Spleen (tissue), 11 donors: ENCODE measurements around the gene DOK4. TPM values are rescaled to one million over a fixed set of nuclear protein-coding genes. Genes with fewer than 3 reads are reported as not detected.

Experiments
- DNase-seq: peaks from one replicate; pipeline ENCODE4 v3.0.0-alpha.2; 2020
- H3K27ac ChIP-seq, 8 donors: fragments of 200-600 bp; sonication (generic) in 7 of 8; 1 replicate in 4 of 8; 2 replicates in 4 of 8; pipeline versions ENCODE4 v1.5.0 to v1.8.0; 2016 to 2021; ENCODE audit warnings: inconsistent platforms in 4 of 8, mild to moderate bottlenecking in 4 of 8, moderate library complexity in 1 of 8
- H3K27me3 ChIP-seq, 7 donors: fragments of 200-600 bp; sonication (generic) in 6 of 7; replicated peaks in 1 of 7; 1 replicate in 4 of 7; 2 replicates in 3 of 7; pipeline versions ENCODE4 v1.5.0 to v1.8.0; 2016 to 2021; ENCODE audit warnings: inconsistent platforms in 3 of 7, mild to moderate bottlenecking in 1 of 7
- H3K36me3 ChIP-seq, 6 donors: fragments of 200-600 bp; sonication (generic) in 5 of 6; 1 replicate in 4 of 6; 2 replicates in 2 of 6; pipeline versions ENCODE4 v1.5.0 to v1.8.0; 2016 to 2021; ENCODE audit warnings: inconsistent platforms in 2 of 6
- H3K4me1 ChIP-seq, 6 donors: fragments of 200-600 bp; sonication (generic) in 5 of 6; 1 replicate in 3 of 6; 2 replicates in 3 of 6; pipeline versions ENCODE4 v1.5.0 to v1.8.0; 2016 to 2021; ENCODE audit warnings: inconsistent platforms in 3 of 6
- H3K4me3 ChIP-seq, 8 donors: fragments of 200-600 bp; sonication (generic) in 7 of 8; 1 replicate in 4 of 8; 2 replicates in 4 of 8; pipeline versions ENCODE4 v1.5.0 to v1.8.0; 2016 to 2021; ENCODE audit warnings: inconsistent platforms in 4 of 8, mild to moderate bottlenecking in 4 of 8, moderate library complexity in 2 of 8
- H3K9me3 ChIP-seq, 8 donors: fragments of 200-600 bp; sonication (generic) in 7 of 8; 1 replicate in 4 of 8; 2 replicates in 4 of 8; pipeline versions ENCODE4 v1.5.0 to v1.8.0; 2016 to 2021; ENCODE audit warnings: inconsistent platforms in 4 of 8
- CTCF ChIP-seq, 11 experiments: fragments of 200-600 bp in 7 of 11; fragments of 450-650 bp in 4 of 11; sonication (generic) in 4 of 11; IDR thresholded peaks in 8 of 11; conservative IDR thresholded peaks in 3 of 11; 1 replicate in 7 of 11; 2 replicates in 4 of 11; pipeline versions ENCODE4 v1.4.0 to v1.8.0; 2016 to 2021; ENCODE audit warnings: antibody characterized with exemption in 11 of 11, inconsistent platforms in 4 of 11, mild to moderate bottlenecking in 1 of 11
- POLR2A ChIP-seq, 3 donors: fragments of 450-650 bp; IDR thresholded peaks; one replicate each; pipeline ENCODE4 v1.5.1; 2017; ENCODE audit warnings: antibody characterized with exemption in 3 of 3, mild to moderate bottlenecking in 1 of 3
- POLR2AphosphoS5 ChIP-seq, 3 donors: sonication (generic); formaldehyde crosslinking; IDR thresholded peaks; one replicate each; pipeline ENCODE4 v1.5.1; 2017; ENCODE audit warnings: antibody characterized with exemption in 3 of 3
- WGBS, 5 donors: extraction: QIAGEN DNeasy Blood & Tissue Kit in 3 of 5; methylation state at CpG; one replicate each; pipeline versions ENCODE4 v1.1.5 to v1.1.7; 2013 to 2018; 5-methylcytosine and 5-hydroxymethylcytosine counted together
- intact Hi-C: fragments of 100-400 bp; cut with DNase I; formaldehyde crosslinking; loops from one replicate; pipeline ENCODE4 v1.15.0; 2023; ENCODE audit warnings: low total_unique reads
- polyA plus RNA-seq, 3 donors: library from polyadenylated mRNA; stranded (reverse); fragments of 200-250 nt; gene quantifications; one replicate each; pipeline ENCODE4 v1.2.1, GENCODE V29; 2013
- total RNA-seq, 7 donors: library from RNA; depleted of rRNA in 3 of 7; stranded (reverse); fragments of >200 nt in 3 of 7; fragmentation: NEBNext Ultra II Directional in 4 of 7; extraction: Animal tissue kit (Norgen Biotek cat#: 25700) in 4 of 7; gene quantifications; one replicate each; pipeline versions ENCODE4 v1.1.0 to v1.2.1, GENCODE V29; 2016 to 2021
- donor health status: healthy with polysubstance abuse.
- donor health status: DM: no; HTN: no; CAD: no; lungs with moderate emphysema.
- donor health status: DM: no; HTN: no; CAD: no.
- donor health status: Bipolar disorder and iron deficiency.
- donor health status: healthy.
- donor health status: DM: no; HTN: no; CAD: no.
- donor health status: DM: yes; HTN: yes; CAD: no.

DOK4 gene
- total and polyA plus RNA-seq, 10 donors: 4.1 to 19.8 (median 14.2) TPM

- Histone ChIP-seq H3K27ac (no peak overlapping the region), H3K4me3 (no peak overlapping the region), H3K4me1 (peaks cover 0 to 27% (median 6%) of the 10 kb centered on the region in 6 donors), H3K36me3 (no peaks in the 10 kb centered on the region), H3K9me3 (no peaks in the 10 kb centered on the region), H3K27me3 (peaks cover 0 to 4% (median 0%) of the 10 kb centered on the region in 7 donors)
- DNase-seq: no peak
- intact Hi-C loops: no loop called here
- TF ChIP-seq CTCF (IDR thresholded peaks at IDR 0.05 in 8 of 11, conservative IDR thresholded peaks at IDR 0.05 in 3 of 11): no peak
- TF ChIP-seq POLR2A (IDR thresholded peaks at IDR 0.05): no peak
- no peak for TF ChIP-seq POLR2AphosphoS5 (IDR thresholded peaks at IDR 0.05)
- 68 to 84% (median 81%) methylated on average over 5 of the region's 5 CpGs for WGBS, 5 donors
Measured at GRCh38 chr16:57504491-57504890, 18.2 kb upstream of the DOK4 start.

- H3K4me1 ChIP-seq: peaks cover 0 to 27% (median 6%) of the 10 kb centered on the region in 6 donors
- DNase-seq: no peak
- no peak overlapping the region for H3K4me3 ChIP-seq
- H3K27ac ChIP-seq: no peak overlapping the region
- no peaks in the 10 kb centered on the region for H3K9me3 ChIP-seq
- H3K36me3 ChIP-seq: no peaks in the 10 kb centered on the region
- WGBS, 5 donors: 51 to 81% (median 61%) methylated on average over 6 of the region's 6 CpGs
- TF ChIP-seq POLR2A (IDR thresholded peaks at IDR 0.05) (no peak), POLR2AphosphoS5 (IDR thresholded peaks at IDR 0.05) (no peak), CTCF (IDR thresholded peaks at IDR 0.05 in 8 of 11, conservative IDR thresholded peaks at IDR 0.05 in 3 of 11) (no peak)
- H3K27me3 ChIP-seq: peaks cover 0 to 4% (median 0%) of the 10 kb centered on the region in 7 donors
- intact Hi-C loops: no loop called here
Measured at GRCh38 chr16:57504001-57504400, 17.7 kb upstream of the DOK4 start.

GRCh38 chr16:57503366-57503765, 17.1 kb upstream of the DOK4 start:
- Histone ChIP-seq H3K27ac (no peak overlapping the region), H3K36me3 (no peaks in the 10 kb centered on the region), H3K9me3 (no peaks in the 10 kb centered on the region), H3K4me1 (peaks cover 0 to 27% (median 6%) of the 10 kb centered on the region in 6 donors), H3K27me3 (peaks cover 0 to 4% (median 0%) of the 10 kb centered on the region in 7 donors), H3K4me3 (no peak overlapping the region)
- no peak for TF ChIP-seq CTCF (IDR thresholded peaks at IDR 0.05 in 8 of 11, conservative IDR thresholded peaks at IDR 0.05 in 3 of 11)
- no peak for TF ChIP-seq POLR2A (IDR thresholded peaks at IDR 0.05)
- WGBS, 5 donors: 73 to 91% (median 82%) methylated on average over 15 of the region's 15 CpGs
- DNase-seq: no peak
- intact Hi-C loops: no loop called here

- Histone ChIP-seq H3K4me3 (no peak overlapping the region), H3K4me1 (peaks cover 0 to 17% (median 3%) of the 10 kb centered on the region in 6 donors), H3K27ac (no peak overlapping the region), H3K9me3 (no peaks in the 10 kb centered on the region), H3K27me3 (peaks cover 0 to 4% (median 0%) of the 10 kb centered on the region in 7 donors), H3K36me3 (no peaks in the 10 kb centered on the region)
- no peak for DNase-seq
- intact Hi-C loops: no loop called here
- no peak for TF ChIP-seq POLR2AphosphoS5 (IDR thresholded peaks at IDR 0.05)
- TF ChIP-seq CTCF (IDR thresholded peaks at IDR 0.05 in 8 of 11, conservative IDR thresholded peaks at IDR 0.05 in 3 of 11): no peak
- no peak for TF ChIP-seq POLR2A (IDR thresholded peaks at IDR 0.05)
- WGBS, 5 donors: 81 to 85% (median 84%) methylated on average over 12 of the region's 12 CpGs
Measured at GRCh38 chr16:57502048-57502775, 15.9 kb upstream of the DOK4 start.
